ENCODE data around the gene KLF9. TPM values are rescaled to one million over a fixed set of nuclear protein-coding genes. Genes with fewer than 3 reads are reported as not detected.

KLF9 gene
- polyA plus RNA-seq, 2 donors, result 5.8 to 9.0 TPM

- H3K27me3 ChIP-seq (ENCODE audit: control insufficient read depth in 1 of 2, insufficient read depth in 2 of 2, low read length in 2 of 2), result no peaks in the 10 kb centered on the region
- 74 to 75% methylated on average over 11 of the region's 11 CpGs for WGBS, 2 donors
- no peaks in the 10 kb centered on the region for H3K4me1 ChIP-seq (ENCODE audit: control insufficient read depth in 2 of 2, insufficient read depth in 2 of 2, low read length in 1 of 2)
- no peak overlapping the region for H3K27ac ChIP-seq (ENCODE audit: low read depth in 2 of 2, low read length in 1 of 2)
- no peaks in the 10 kb centered on the region for H3K36me3 ChIP-seq (ENCODE audit: control insufficient read depth in 2 of 2, insufficient read depth in 2 of 2, low read length in 1 of 2)
- H3K4me3 ChIP-seq (ENCODE audit: low read depth in 1 of 2, low read length in 2 of 2), result no peak overlapping the region
- no peaks in the 10 kb centered on the region for H3K9me3 ChIP-seq (ENCODE audit: control insufficient read depth in 2 of 2, insufficient read depth in 1 of 2, low read depth in 1 of 2, low read length in 1 of 2)
These were observed 12.9 kb upstream of the KLF9 start for GRCh38 chr9:70427161-70427945.

GRCh38 chr9:70425192-70425591 lies 10.7 kb upstream of the KLF9 start:
- Histone ChIP-seq H3K36me3 (ENCODE audit: control insufficient read depth in 2 of 2, insufficient read depth in 2 of 2, low read length in 1 of 2) (no peaks in the 10 kb centered on the region), H3K4me3 (ENCODE audit: low read depth in 1 of 2, low read length in 2 of 2) (no peak overlapping the region), H3K4me1 (ENCODE audit: control insufficient read depth in 2 of 2, insufficient read depth in 2 of 2, low read length in 1 of 2) (peaks cover 0 to 6% of the 10 kb centered on the region in 2 donors), H3K27me3 (ENCODE audit: control insufficient read depth in 1 of 2, insufficient read depth in 2 of 2, low read length in 2 of 2) (no peaks in the 10 kb centered on the region), H3K27ac (ENCODE audit: low read depth in 2 of 2, low read length in 1 of 2) (no peak overlapping the region), H3K9me3 (ENCODE audit: control insufficient read depth in 2 of 2, insufficient read depth in 1 of 2, low read depth in 1 of 2, low read length in 1 of 2) (no peaks in the 10 kb centered on the region)
- 85 to 88% methylated on average over 8 of the region's 8 CpGs for WGBS, 2 donors

DNA sequence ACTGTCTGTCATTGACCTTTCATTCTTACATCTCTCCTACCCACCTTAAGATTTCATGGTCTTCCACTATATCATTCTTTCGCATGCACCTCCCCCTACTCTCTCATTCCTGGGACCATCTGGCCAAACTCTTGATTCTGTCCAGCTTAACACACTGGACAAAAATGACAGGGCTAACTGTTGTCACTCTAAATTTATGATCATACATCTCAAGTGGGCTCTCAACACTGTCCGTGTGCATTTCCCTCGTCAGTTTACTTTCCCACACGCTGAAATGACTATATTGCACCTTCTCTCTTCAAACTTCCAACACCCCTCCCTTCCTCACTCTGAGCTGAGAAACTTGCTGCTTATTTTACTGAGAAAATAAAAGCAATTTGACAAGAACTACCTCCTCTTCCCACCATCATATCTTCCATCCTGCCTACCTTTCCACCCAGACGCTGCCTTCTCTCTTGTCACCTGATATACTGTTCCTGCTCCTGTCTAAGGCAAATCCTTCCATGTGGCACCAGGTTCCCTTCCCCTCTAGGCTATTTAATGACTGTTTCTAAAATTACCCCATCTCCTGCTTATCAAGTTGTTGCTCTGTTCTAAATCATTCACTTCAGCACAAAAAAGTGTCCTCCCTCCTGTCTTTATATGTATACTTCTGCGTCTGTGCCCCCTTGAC lies 8.1 kb upstream of the KLF9 start:
- Histone ChIP-seq H3K27ac (ENCODE audit: low read depth in 2 of 2, low read length in 1 of 2) (peak overlapping the region in 1 of 2 donors; percentile 100), H3K36me3 (ENCODE audit: control insufficient read depth in 2 of 2, insufficient read depth in 2 of 2, low read length in 1 of 2) (no peaks in the 10 kb centered on the region), H3K4me3 (ENCODE audit: low read depth in 1 of 2, low read length in 2 of 2) (no peak overlapping the region), H3K9me3 (ENCODE audit: control insufficient read depth in 2 of 2, insufficient read depth in 1 of 2, low read depth in 1 of 2, low read length in 1 of 2) (no peaks in the 10 kb centered on the region), H3K4me1 (ENCODE audit: control insufficient read depth in 2 of 2, insufficient read depth in 2 of 2, low read length in 1 of 2) (peaks cover 0 to 6% of the 10 kb centered on the region in 2 donors), H3K27me3 (ENCODE audit: control insufficient read depth in 1 of 2, insufficient read depth in 2 of 2, low read length in 2 of 2) (no peaks in the 10 kb centered on the region)
- WGBS, 2 donors, result 86% methylated on average over 6 of the region's 6 CpGs

GRCh38 chr9:70421272-70422180 lies 7.1 kb upstream of the KLF9 start:
- Histone ChIP-seq H3K4me1 (ENCODE audit: control insufficient read depth in 2 of 2, insufficient read depth in 2 of 2, low read length in 1 of 2) (peaks cover 0 to 6% of the 10 kb centered on the region in 2 donors), H3K4me3 (ENCODE audit: low read depth in 1 of 2, low read length in 2 of 2) (no peak overlapping the region), H3K36me3 (ENCODE audit: control insufficient read depth in 2 of 2, insufficient read depth in 2 of 2, low read length in 1 of 2) (no peaks in the 10 kb centered on the region), H3K27ac (ENCODE audit: low read depth in 2 of 2, low read length in 1 of 2) (peak overlapping the region; percentile 98 to 100), H3K27me3 (ENCODE audit: control insufficient read depth in 1 of 2, insufficient read depth in 2 of 2, low read length in 2 of 2) (no peaks in the 10 kb centered on the region), H3K9me3 (ENCODE audit: control insufficient read depth in 2 of 2, insufficient read depth in 1 of 2, low read depth in 1 of 2, low read length in 1 of 2) (no peaks in the 10 kb centered on the region)
- WGBS, 2 donors, result 19 to 28% methylated on average over 9 of the region's 9 CpGs

DNA sequence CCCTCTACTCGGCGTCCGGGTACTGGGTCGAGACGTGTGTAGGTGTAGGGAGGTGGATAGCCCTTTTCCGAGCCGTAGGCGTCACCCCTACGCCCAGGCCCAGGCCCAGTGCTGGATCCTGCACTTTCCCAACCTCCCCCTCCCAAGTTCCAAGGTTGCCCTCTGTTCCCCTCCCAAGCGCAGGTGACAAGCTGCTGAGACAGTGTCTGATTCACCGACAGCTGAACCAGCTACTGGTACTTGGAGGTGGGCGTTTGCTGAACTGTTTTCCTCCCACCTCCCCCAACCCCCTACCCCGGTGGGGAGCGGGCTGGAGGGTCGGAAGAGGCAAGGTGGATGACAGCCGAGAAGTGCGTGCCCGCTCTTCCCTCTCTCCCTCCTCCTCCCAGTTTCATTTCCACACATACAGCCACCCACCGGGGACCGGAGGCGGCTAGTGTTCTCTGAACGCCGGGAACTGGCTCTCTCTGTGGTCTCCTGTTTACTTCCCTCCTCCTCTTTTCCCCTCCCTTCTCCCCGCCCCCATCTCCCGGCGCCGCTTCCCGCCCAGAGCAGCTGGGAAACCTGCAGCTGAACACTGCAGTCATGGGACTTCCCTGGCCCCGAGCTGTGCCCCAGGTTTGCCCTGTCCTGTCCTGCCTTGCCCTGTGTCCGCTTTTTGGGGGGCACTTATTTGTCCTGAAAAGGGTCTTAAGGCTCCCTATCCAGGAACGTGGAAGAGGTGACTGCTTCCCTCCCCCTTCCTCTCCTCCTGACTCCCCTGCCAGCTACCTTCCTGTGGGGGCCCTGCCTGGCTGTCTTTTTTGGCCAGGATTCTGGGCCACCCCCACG lies 6.2 kb upstream of the KLF9 start:
- Histone ChIP-seq H3K4me3 (ENCODE audit: low read depth in 1 of 2, low read length in 2 of 2) (peak overlapping the region; percentile 47 to 50), H3K36me3 (ENCODE audit: control insufficient read depth in 2 of 2, insufficient read depth in 2 of 2, low read length in 1 of 2) (no peaks in the 10 kb centered on the region), H3K27ac (ENCODE audit: low read depth in 2 of 2, low read length in 1 of 2) (peak overlapping the region; percentile 98 to 100), H3K4me1 (ENCODE audit: control insufficient read depth in 2 of 2, insufficient read depth in 2 of 2, low read length in 1 of 2) (peaks cover 0 to 6% of the 10 kb centered on the region in 2 donors), H3K9me3 (ENCODE audit: control insufficient read depth in 2 of 2, insufficient read depth in 1 of 2, low read depth in 1 of 2, low read length in 1 of 2) (no peaks in the 10 kb centered on the region), H3K27me3 (ENCODE audit: control insufficient read depth in 1 of 2, insufficient read depth in 2 of 2, low read length in 2 of 2) (no peaks in the 10 kb centered on the region)
- WGBS, 2 donors, result 1% methylated on average over 32 of the region's 32 CpGs

DNA sequence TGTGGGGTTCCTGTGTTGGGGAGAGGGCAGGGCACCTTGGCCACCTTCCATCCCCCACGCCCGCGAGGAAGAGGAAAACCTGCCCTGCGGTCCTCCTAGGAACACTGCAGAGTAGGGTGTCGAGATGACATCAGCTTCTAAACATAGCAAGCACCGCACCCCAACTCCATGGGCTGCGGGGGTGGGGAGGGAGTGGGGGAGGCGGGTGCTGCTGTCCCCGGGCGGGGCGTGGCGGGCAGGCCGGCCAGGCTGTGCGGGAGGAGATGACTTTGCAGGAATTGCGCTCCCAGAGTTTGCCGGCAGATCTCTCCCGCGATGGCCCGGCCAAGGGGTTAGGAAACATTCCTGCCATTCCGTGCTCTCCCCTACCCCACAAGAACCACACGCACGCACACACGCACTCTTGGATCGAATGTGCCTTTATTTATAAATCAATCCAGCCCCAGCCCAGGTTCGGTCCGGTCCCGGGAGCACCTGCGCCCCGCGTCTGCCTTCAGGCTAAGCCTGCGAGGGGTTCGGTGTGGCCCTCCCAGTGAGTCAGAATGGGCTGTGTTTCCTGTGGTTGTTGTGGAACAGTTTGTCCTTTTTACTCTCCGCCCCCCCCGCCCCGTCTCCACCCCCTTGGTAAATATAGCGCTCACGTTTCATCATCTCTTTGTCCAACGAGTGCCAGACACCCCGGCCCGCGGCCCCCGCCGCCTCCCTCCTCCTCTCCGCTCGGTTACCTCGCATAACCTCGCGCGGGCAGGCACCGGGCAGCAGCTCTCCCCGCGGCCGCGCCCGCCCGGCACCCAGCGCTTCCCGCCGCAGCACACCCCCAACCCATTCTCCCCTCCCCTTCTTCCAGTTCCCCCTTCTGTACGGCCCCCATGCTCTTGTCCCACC lies 5.3 kb upstream of the KLF9 start:
- Histone ChIP-seq H3K36me3 (ENCODE audit: control insufficient read depth in 2 of 2, insufficient read depth in 2 of 2, low read length in 1 of 2) (no peaks in the 10 kb centered on the region), H3K9me3 (ENCODE audit: control insufficient read depth in 2 of 2, insufficient read depth in 1 of 2, low read depth in 1 of 2, low read length in 1 of 2) (no peaks in the 10 kb centered on the region), H3K4me3 (ENCODE audit: low read depth in 1 of 2, low read length in 2 of 2) (peak overlapping the region; percentile 47 to 50), H3K27ac (ENCODE audit: low read depth in 2 of 2, low read length in 1 of 2) (peak overlapping the region; percentile 100), H3K27me3 (ENCODE audit: control insufficient read depth in 1 of 2, insufficient read depth in 2 of 2, low read length in 2 of 2) (no peaks in the 10 kb centered on the region), H3K4me1 (ENCODE audit: control insufficient read depth in 2 of 2, insufficient read depth in 2 of 2, low read length in 1 of 2) (peaks cover 0 to 6% of the 10 kb centered on the region in 2 donors)
- WGBS, 2 donors, result 1% methylated on average over 37 to 60 of the region's 60 CpGs

DNA sequence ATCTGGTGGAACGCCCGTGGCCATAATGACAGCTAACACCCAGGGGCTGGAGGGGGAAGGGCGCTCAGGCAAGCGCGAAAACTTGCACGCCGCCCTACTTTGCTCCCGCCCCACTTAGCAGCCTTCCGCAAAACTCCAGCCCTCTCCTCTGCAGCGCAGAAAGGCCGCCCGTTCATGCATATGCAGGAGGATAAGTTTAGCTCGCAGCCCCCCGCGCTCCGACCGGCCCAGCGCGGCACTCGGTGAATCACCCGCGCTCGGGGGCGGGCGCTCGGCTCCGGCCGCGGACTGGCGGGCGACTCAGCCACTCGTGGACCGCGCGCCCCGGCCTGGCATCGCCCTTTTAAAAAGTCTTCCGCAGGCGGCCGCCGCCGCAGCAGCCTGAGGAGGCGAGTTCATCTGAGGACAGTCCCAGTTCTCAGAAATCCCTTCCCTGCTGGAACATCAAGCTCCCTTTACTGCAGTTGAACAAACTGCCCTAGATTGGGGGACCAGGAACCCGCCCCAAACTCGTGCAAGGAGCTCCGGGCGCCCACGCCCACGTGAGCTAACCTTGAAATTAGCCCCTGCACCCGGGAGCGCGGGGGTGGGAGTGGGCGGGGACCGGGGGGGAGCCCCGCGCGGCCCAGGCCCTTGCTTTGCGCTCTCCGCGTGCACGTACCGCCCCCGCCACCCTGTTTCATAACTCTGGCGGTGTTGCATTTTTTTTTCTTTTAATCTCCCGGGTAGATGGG lies 4.5 kb upstream of the KLF9 start:
- peak overlapping the region; percentile 44 to 50 for H3K4me3 ChIP-seq (ENCODE audit: low read depth in 1 of 2, low read length in 2 of 2)
- H3K27ac ChIP-seq (ENCODE audit: low read depth in 2 of 2, low read length in 1 of 2), result peak overlapping the region; percentile 100
- no peaks in the 10 kb centered on the region for H3K36me3 ChIP-seq (ENCODE audit: control insufficient read depth in 2 of 2, insufficient read depth in 2 of 2, low read length in 1 of 2)
- peaks cover 0 to 6% of the 10 kb centered on the region in 2 donors for H3K4me1 ChIP-seq (ENCODE audit: control insufficient read depth in 2 of 2, insufficient read depth in 2 of 2, low read length in 1 of 2)
- H3K9me3 ChIP-seq (ENCODE audit: control insufficient read depth in 2 of 2, insufficient read depth in 1 of 2, low read depth in 1 of 2, low read length in 1 of 2), result no peaks in the 10 kb centered on the region
- no peaks in the 10 kb centered on the region for H3K27me3 ChIP-seq (ENCODE audit: control insufficient read depth in 1 of 2, insufficient read depth in 2 of 2, low read length in 2 of 2)
- WGBS, 2 donors, result 0% methylated on average over 56 to 65 of the region's 65 CpGs

- Histone ChIP-seq H3K4me3 (ENCODE audit: low read depth in 1 of 2, low read length in 2 of 2) (no peak overlapping the region), H3K27ac (ENCODE audit: low read depth in 2 of 2, low read length in 1 of 2) (peak overlapping the region; percentile 70 to 100), H3K4me1 (ENCODE audit: control insufficient read depth in 2 of 2, insufficient read depth in 2 of 2, low read length in 1 of 2) (no peaks in the 10 kb centered on the region), H3K36me3 (ENCODE audit: control insufficient read depth in 2 of 2, insufficient read depth in 2 of 2, low read length in 1 of 2) (no peaks in the 10 kb centered on the region), H3K27me3 (ENCODE audit: control insufficient read depth in 1 of 2, insufficient read depth in 2 of 2, low read length in 2 of 2) (no peaks in the 10 kb centered on the region), H3K9me3 (ENCODE audit: control insufficient read depth in 2 of 2, insufficient read depth in 1 of 2, low read depth in 1 of 2, low read length in 1 of 2) (no peaks in the 10 kb centered on the region)
- WGBS, 2 donors, result 82 to 88% methylated on average over 5 of the region's 5 CpGs
These were observed 1.0 kb upstream of the KLF9 start for GRCh38 chr9:70415476-70415875.
